Progenitor cell of endocrine pancreas (in vitro differentiated cells): ENCODE measurements around the gene ZNF593OS. TPM values are rescaled to one million over a fixed set of nuclear protein-coding genes. Genes with fewer than 3 reads are reported as not detected.

Experiments used
- DNase-seq: peaks from one replicate; pipeline ENCODE4 v3.0.0; 2021; ENCODE audit warnings: low spot score; ENCODE audit not compliant: unreplicated experiment
- H3K27ac Mint-ChIP-seq: 2 replicates; pipeline ENCODE4 v1.8.0; 2021; ENCODE audit warnings: mild to moderate bottlenecking, moderate library complexity, mixed read lengths
- H3K27me3 Mint-ChIP-seq: 2 replicates; pipeline ENCODE4 v1.8.0; 2021; ENCODE audit warnings: mixed read lengths
- H3K36me3 Mint-ChIP-seq: 2 replicates; pipeline ENCODE4 v1.8.0; 2022; ENCODE audit warnings: mixed read lengths; ENCODE audit not compliant: insufficient read depth
- H3K4me1 Mint-ChIP-seq: 2 replicates; pipeline ENCODE4 v1.8.0; 2021; ENCODE audit warnings: low read depth, mixed read lengths
- H3K4me3 Mint-ChIP-seq: 2 replicates; pipeline ENCODE4 v1.8.0; 2021; ENCODE audit warnings: low read depth, mild to moderate bottlenecking, moderate library complexity, mixed read lengths
- H3K9me3 Mint-ChIP-seq: 2 replicates; pipeline ENCODE4 v1.8.0; 2021; ENCODE audit warnings: low read depth, mixed read lengths
- CTCF ChIP-seq: fragments of 200-600 bp; sonication (generic); IDR thresholded peaks from one replicate; pipeline ENCODE4 v1.5.0; 2021; ENCODE audit warnings: antibody characterized with exemption, mild to moderate bottlenecking; ENCODE audit not compliant: unreplicated experiment
- total RNA-seq: library from RNA; stranded (reverse); gene quantifications from 2 replicates; pipeline ENCODE4 v1.2.1, GENCODE V29; 2021

Gene ZNF593OS
- total RNA-seq, 1 donor from 2014 or later, result not detected

- H3K4me3 Mint-ChIP-seq, result no peak overlapping the region
- H3K27me3 Mint-ChIP-seq, result peaks cover 18% of the 10 kb centered on the region
Measured at GRCh38 chr1:26145041-26145959, 26.3 kb downstream of the ZNF593OS start.

GRCh38 chr1:26142159-26142558 is 29.5 kb downstream of the ZNF593OS start:
- no peak for DNase-seq
- H3K4me3 Mint-ChIP-seq, result no peak overlapping the region
- no peaks in the 10 kb centered on the region for H3K9me3 Mint-ChIP-seq

More at GRCh38 chr1:26145041-26145959, 26.3 kb downstream of the ZNF593OS start:
- Mint-ChIP-seq H3K9me3 (no peaks in the 10 kb centered on the region), H3K27ac (no peak overlapping the region), H3K4me1 (no peaks in the 10 kb centered on the region), H3K36me3 (no peaks in the 10 kb centered on the region)
- DNase-seq, result peak; percentile 67
- peak; percentile 81 for TF ChIP-seq CTCF

GRCh38 chr1:26138974-26139558 is 32.6 kb downstream of the ZNF593OS start:
- Mint-ChIP-seq H3K4me1 (no peaks in the 10 kb centered on the region), H3K4me3 (no peak overlapping the region), H3K27me3 (peaks cover 7% of the 10 kb centered on the region), H3K27ac (no peak overlapping the region), H3K9me3 (peaks cover 5% of the 10 kb centered on the region), H3K36me3 (no peaks in the 10 kb centered on the region)
- no peak for DNase-seq
- no peak for TF ChIP-seq CTCF

More at GRCh38 chr1:26142159-26142558, 29.5 kb downstream of the ZNF593OS start:
- Mint-ChIP-seq H3K27me3 (peaks cover 10% of the 10 kb centered on the region), H3K36me3 (no peaks in the 10 kb centered on the region), H3K4me1 (no peaks in the 10 kb centered on the region), H3K27ac (no peak overlapping the region)
- no peak for TF ChIP-seq CTCF

- TF ChIP-seq CTCF, result no peak
- Mint-ChIP-seq H3K4me3 (no peak overlapping the region), H3K4me1 (no peaks in the 10 kb centered on the region), H3K27ac (peak overlapping the region; percentile 33), H3K36me3 (no peaks in the 10 kb centered on the region), H3K9me3 (peaks cover 5% of the 10 kb centered on the region), H3K27me3 (no peaks in the 10 kb centered on the region)
- no peak for DNase-seq
Measured at GRCh38 chr1:26134466-26134865, 37.2 kb downstream of the ZNF593OS start.

GRCh38 chr1:26132834-26133167 is 38.8 kb downstream of the ZNF593OS start:
- DNase-seq, result no peak
- peaks cover 5% of the 10 kb centered on the region for H3K9me3 Mint-ChIP-seq
- H3K4me1 Mint-ChIP-seq, result peaks cover 2% of the 10 kb centered on the region
- H3K4me3 Mint-ChIP-seq, result no peak overlapping the region
- peaks cover 7% of the 10 kb centered on the region for H3K27me3 Mint-ChIP-seq
- no peak for TF ChIP-seq CTCF
- H3K27ac Mint-ChIP-seq, result no peak overlapping the region
- H3K36me3 Mint-ChIP-seq, result no peaks in the 10 kb centered on the region
